A673 (cell line): ENCODE measurements around the gene PRKCB. TPM values are rescaled to one million over a fixed set of nuclear protein-coding genes. Genes with fewer than 3 reads are reported as not detected.

Experiments
- BruUV-seq: library from RNA; stranded (reverse); fragments of 400-500 nt; replicated peaks from 2 replicates; lab custom pipeline; 2021; lab: Mats Ljungman, UMichigan
- CTCF ChIA-PET: fragments of 300-600 bp; sonication (Branson Sonifier 250); formaldehyde crosslinking; loops from one replicate; lab custom pipeline; 2022; ENCODE audit warnings: antibody characterized with exemption; lab: Charles Lee
- POLR2A ChIA-PET: fragments of 300-600 bp; sonication (Branson Sonifier 250); formaldehyde crosslinking; loops from one replicate; lab custom pipeline; 2022; ENCODE audit warnings: antibody characterized with exemption; ENCODE audit not compliant: low non-redundant PET; lab: Charles Lee
- DNase-seq: peaks from one replicate; pipeline ENCODE4 v3.0.0-alpha.2; 2015; ENCODE audit warnings: low spot score
- H3K27ac ChIP-seq: fragments of 200-600 bp; sonication (generic); 2 replicates; pipeline ENCODE4 v1.5.1; 2016; ENCODE audit warnings: mixed run types, low read depth, mild to moderate bottlenecking, mixed read lengths, antibody characterized with exemption, low read length; ENCODE audit not compliant: poor library complexity, severe bottlenecking
- H3K27me3 ChIP-seq: fragments of 200-600 bp; sonication (generic); replicated peaks from 2 replicates; pipeline ENCODE4 v1.6.1; 2017; ENCODE audit warnings: mixed run types, low read depth, mild to moderate bottlenecking, mixed read lengths, antibody characterized with exemption, low read length; ENCODE audit not compliant: insufficient read depth, poor library complexity
- H3K36me3 ChIP-seq: fragments of 200-600 bp; sonication (generic); 2 replicates; pipeline ENCODE4 v1.6.1; 2016; ENCODE audit warnings: mixed run types, mild to moderate bottlenecking, mixed read lengths, antibody characterized with exemption, low read length; ENCODE audit not compliant: insufficient read depth, poor library complexity, severe bottlenecking
- H3K4me1 ChIP-seq: fragments of 200-600 bp; sonication (generic); 2 replicates; pipeline ENCODE4 v1.6.1; 2017; ENCODE audit warnings: mixed run types, mild to moderate bottlenecking, mixed read lengths, antibody characterized with exemption, low read length; ENCODE audit not compliant: insufficient read depth, poor library complexity, severe bottlenecking
- H3K4me3 ChIP-seq: fragments of 200-600 bp; sonication (generic); 2 replicates; pipeline ENCODE4 v1.5.1; 2016; ENCODE audit warnings: low read depth, mixed run types, mild to moderate bottlenecking, mixed read lengths, low read length; ENCODE audit not compliant: poor library complexity, severe bottlenecking
- H3K9me3 ChIP-seq: fragments of 200-600 bp; sonication (generic); 2 replicates; pipeline ENCODE4 v1.6.1; 2016; ENCODE audit warnings: mixed run types, low read depth, mild to moderate bottlenecking, mixed read lengths, antibody characterized with exemption, low read length; ENCODE audit not compliant: poor library complexity, severe bottlenecking
- CTCF ChIP-seq: fragments of 300-800, 200-600 bp; sonication (generic); conservative IDR thresholded peaks from 2 replicates; pipeline ENCODE4 v1.5.1; 2017; ENCODE audit warnings: low read depth, mild to moderate bottlenecking, antibody characterized with exemption, low read length, moderate library complexity, mixed read lengths
- EZH2 ChIP-seq: fragments of 200-600 bp; sonication (generic); IDR thresholded peaks from 2 replicates; pipeline ENCODE4 v1.6.1; 2017; ENCODE audit warnings: borderline replicate concordance, low read depth, mild to moderate bottlenecking, mixed read lengths, antibody characterized with exemption, low read length; ENCODE audit not compliant: poor library complexity, severe bottlenecking
- intact Hi-C: fragments of 100-400 bp; cut with micrococcal nuclease; formaldehyde crosslinking; loops from one replicate; pipeline ENCODE4 v1.10.0; 2022; ENCODE audit not compliant: unreplicated experiment
- total RNA-seq: library from RNA; stranded (reverse); gene quantifications from 2 replicates; pipeline ENCODE4 v1.2.3, GENCODE V29; 2021

PRKCB gene
- total RNA-seq, 1 experiment from 2014 or later: 171 TPM

- TF ChIP-seq EZH2 (no peak), CTCF (no peak)
- H3K27ac ChIP-seq: no peak overlapping the region
- no TSS peak for BruUV-seq
- CTCF ChIA-PET: no interaction called here
- peaks cover 17% of the 10 kb centered on the region for H3K4me1 ChIP-seq
- intact Hi-C loops: no loop called here
- H3K4me3 ChIP-seq: no peak overlapping the region
- peaks cover 10% of the 10 kb centered on the region for H3K9me3 ChIP-seq
- POLR2A ChIA-PET: no interaction called here
- peaks cover 22% of the 10 kb centered on the region for H3K36me3 ChIP-seq
- H3K27me3 ChIP-seq: no peaks in the 10 kb centered on the region
- DNase-seq: no peak
These were observed 258.9 kb downstream of the PRKCB start for GRCh38 chr16:24094660-24095059.

- no peaks in the 10 kb centered on the region for H3K27me3 ChIP-seq
- TF ChIP-seq EZH2 (no peak), CTCF (no peak)
- peaks cover 18% of the 10 kb centered on the region for H3K36me3 ChIP-seq
- intact Hi-C loops: no loop called here
- no peaks in the 10 kb centered on the region for H3K9me3 ChIP-seq
- BruUV-seq: no TSS peak
- DNase-seq: peak; percentile 74
- H3K4me1 ChIP-seq: peaks cover 28% of the 10 kb centered on the region
- no peak overlapping the region for H3K4me3 ChIP-seq
- CTCF ChIA-PET: interaction anchor here (0.6 to 1.5 kb wide), 2 partner anchors 28 to 153 kb away, joined by 5 to 10 read pairs; no protein-coding TSS in a partner anchor
- peak overlapping the region; percentile 32 for H3K27ac ChIP-seq
- POLR2A ChIA-PET: no interaction called here
These were observed 263.1 kb downstream of the PRKCB start for GRCh38 chr16:24098896-24099295.

- Histone ChIP-seq H3K27ac (no peak overlapping the region), H3K27me3 (no peaks in the 10 kb centered on the region), H3K36me3 (no peaks in the 10 kb centered on the region), H3K4me3 (no peak overlapping the region), H3K4me1 (peaks cover 28% of the 10 kb centered on the region), H3K9me3 (no peaks in the 10 kb centered on the region)
- intact Hi-C loops: no loop called here
- TF ChIP-seq CTCF (no peak), EZH2 (no peak)
- BruUV-seq: no TSS peak
- ChIA-PET POLR2A (no interaction called here), CTCF (no interaction called here)
- no peak for DNase-seq
These were observed 265.6 kb downstream of the PRKCB start for GRCh38 chr16:24101431-24101830.
